GM12878 (cell line): ENCODE measurements around the gene GMCL2. TPM values are rescaled to one million over a fixed set of nuclear protein-coding genes. Genes with fewer than 3 reads are reported as not detected.

ENCODE experiments used
- ATAC-seq: fragments of 200-7000 bp; cut with Tn5 transposase; 3 replicates; pipeline ENCODE4 v1.9.1; 2020; ENCODE audit warnings: mild to moderate bottlenecking, moderate library complexity
- BruUV-seq: library from RNA; stranded (reverse); fragments of 400-500 nt; replicated peaks from 2 replicates; lab custom pipeline; 2021; lab: Mats Ljungman, UMichigan
- CTCF ChIA-PET: fragments of 300-600 bp; sonication (Branson Sonifier 250); formaldehyde crosslinking; extraction: SDS; loops from one replicate; lab custom pipeline; 2021; ENCODE audit warnings: inconsistent platforms; lab: Yijun Ruan, JAX
- POLR2A ChIA-PET: fragments of 350-600 bp; formaldehyde crosslinking; extraction: SDS; loops from one replicate; lab custom pipeline; 2021; ENCODE audit warnings: inconsistent platforms; lab: Charles Lee
- RAD21 ChIA-PET: fragments of 300-600 bp; sonication (Branson Sonifier 250); formaldehyde crosslinking; loops from one replicate; lab custom pipeline; 2023; ENCODE audit warnings: antibody characterized with exemption; ENCODE audit not compliant: unreplicated experiment; lab: Charles Lee
- SMC1A ChIA-PET: fragments of 300-600 bp; sonication (Branson Sonifier 250); formaldehyde crosslinking; loops from one replicate; lab custom pipeline; 2023; ENCODE audit not compliant: unreplicated experiment, uncharacterized antibody; lab: Charles Lee
- DNase-seq: peaks from one replicate; pipeline ENCODE4 v3.0.0-alpha.2; 2011; ENCODE audit warnings: low read depth, low spot score
- FAIRE-seq: peaks from 3 replicates; lab custom pipeline; 2011; peaks lifted over from hg19 to GRCh38; lab: Jason Lieb, UNC
- H2AFZ ChIP-seq: 2 replicates; pipeline ENCODE4 v1.6.0; 2011; ENCODE audit warnings: low read depth, low read length, control low read depth; ENCODE audit not compliant: control insufficient read depth
- H3K27ac ChIP-seq: 2 replicates; pipeline ENCODE4 v1.5.1; 2011; ENCODE audit warnings: control low read depth; ENCODE audit not compliant: control insufficient read depth, insufficient read depth
- H3K27me3 ChIP-seq, 2 experiments: replicated peaks in 1 of 2; 2 replicates each; pipeline versions ENCODE4 v1.6.0 to v1.6.1; 2011; ENCODE audit warnings: low read length in 1 of 2; ENCODE audit not compliant: control insufficient read depth in 2 of 2, insufficient read depth in 2 of 2
- H3K36me3 ChIP-seq, 2 experiments: 2 replicates each; pipeline ENCODE4 v1.5.1; 2011; ENCODE audit warnings: low read length in 1 of 2; ENCODE audit not compliant: control insufficient read depth in 2 of 2, insufficient read depth in 2 of 2
- H3K4me1 ChIP-seq: 2 replicates; pipeline ENCODE4 v1.6.1; 2011; ENCODE audit warnings: mild to moderate bottlenecking, low read length, moderate library complexity, mixed read lengths; ENCODE audit not compliant: control insufficient read depth, insufficient read depth
- H3K4me2 ChIP-seq: 2 replicates; pipeline ENCODE4 v1.6.0; 2011; ENCODE audit warnings: control low read depth; ENCODE audit not compliant: control insufficient read depth, insufficient read depth
- H3K4me3 ChIP-seq: fragments of 200-600 bp; sonication (generic); 2 replicates; pipeline ENCODE4 v1.5.1; 2016
- H3K79me2 ChIP-seq: 2 replicates; pipeline ENCODE4 v1.6.0; 2011; ENCODE audit warnings: low read length; ENCODE audit not compliant: control insufficient read depth, insufficient read depth
- H3K9ac ChIP-seq: 2 replicates; pipeline ENCODE4 v1.8.0; 2011; ENCODE audit warnings: low read length, control low read depth, mixed read lengths; ENCODE audit not compliant: control insufficient read depth, insufficient read depth
- H3K9me3 ChIP-seq: replicated peaks from 3 replicates; pipeline ENCODE4 v1.5.1; 2011; ENCODE audit warnings: mild to moderate bottlenecking, low read length; ENCODE audit not compliant: control insufficient read depth, insufficient read depth
- H4K20me1 ChIP-seq: 2 replicates; pipeline ENCODE4 v1.6.0; 2011; ENCODE audit not compliant: control insufficient read depth, insufficient read depth
- BCL11A ChIP-seq: IDR thresholded peaks from 2 replicates; pipeline ENCODE4 v1.6.1; 2011; ENCODE audit warnings: low read depth, low read length
- NFXL1 ChIP-seq: fragments of 450-650 bp; IDR thresholded peaks from 2 replicates; pipeline ENCODE4 v1.6.1; 2017; ENCODE audit warnings: antibody characterized with exemption, mild to moderate bottlenecking, borderline replicate concordance
- RAD21 ChIP-seq: IDR thresholded peaks from 2 replicates; pipeline ENCODE4 v1.6.1; 2011; ENCODE audit warnings: mild to moderate bottlenecking, low read depth, low read length, moderate library complexity; ENCODE audit not compliant: insufficient read depth
- RUNX3 ChIP-seq: IDR thresholded peaks from 2 replicates; pipeline ENCODE4 v1.6.1; 2012; ENCODE audit warnings: low read length, inconsistent platforms
- SMC3 ChIP-seq: IDR thresholded peaks from 2 replicates; pipeline ENCODE4 v1.6.1; 2011; ENCODE audit warnings: low read length, improper control_type of control experiment, borderline replicate concordance
- SPI1 ChIP-seq: IDR thresholded peaks from 2 replicates; pipeline ENCODE4 v1.6.1; 2011; ENCODE audit warnings: low read depth, mild to moderate bottlenecking, low read length, moderate library complexity, borderline replicate concordance; ENCODE audit not compliant: insufficient read depth
- YBX1 ChIP-seq: fragments of 450-650 bp; IDR thresholded peaks from 2 replicates; pipeline ENCODE4 v1.6.1; 2016; ENCODE audit warnings: antibody characterized with exemption
- YY1 ChIP-seq: IDR thresholded peaks from 2 replicates; pipeline ENCODE4 v1.6.1; 2011; ENCODE audit warnings: low read depth, mild to moderate bottlenecking, low read length
- ZBTB4 ChIP-seq: fragments of 450-650 bp; formaldehyde crosslinking; IDR thresholded peaks from 2 replicates; pipeline ENCODE4 v1.4.0; 2022; ENCODE audit warnings: mild to moderate bottlenecking, moderate library complexity
- WGBS: methylation state at CpG from one replicate; pipeline ENCODE4 v1.1.6; 2016; ENCODE audit warnings: low lambda C conversion rate; ENCODE audit not compliant: insufficient replicate concordance, insufficient coverage; ENCODE audit errors: missing lambda C conversion rate; 5-methylcytosine and 5-hydroxymethylcytosine counted together
- in situ Hi-C: fragments of 300-500 bp; cut with MboI; formaldehyde crosslinking; loops from 9 replicates; pipeline ENCODE4 v1.14.3; 2018; ENCODE audit warnings: mixed read lengths
- intact Hi-C: fragments of 100-400 bp; cut with micrococcal nuclease; formaldehyde crosslinking; loops from one replicate; pipeline ENCODE4 v1.14.2; 2022; ENCODE audit not compliant: unreplicated experiment
- polyA plus RNA-seq, 11 experiments: library from polyadenylated mRNA; depleted of rRNA in 4 of 11; unstranded in 6 of 11; stranded (reverse) in 5 of 11; fragments of >200 nt; fragmentation: Nextera tagmentation in 4 of 11; fragmentation: Illumina TruSeq in 1 of 11; extraction: Ambion mirVana in 4 of 11; extraction: Trizol in 1 of 11; gene quantifications; 1 replicate in 1 of 11; 2 replicates in 10 of 11; pipeline versions ENCODE4 v1.2.1 to v1.2.3, GENCODE V29; 2011 to 2016; ENCODE audit warnings: inconsistent platforms in 2 of 11, missing spikeins in 2 of 11, low read depth in 1 of 11
- total RNA-seq, 4 experiments: library from RNA; depleted of rRNA in 3 of 4; stranded (reverse); fragments of >200 nt in 3 of 4; fragmentation: Illumina TruSeq in 1 of 4; extraction: Trizol in 1 of 4; gene quantifications; 2 replicates each; pipeline versions ENCODE4 v1.2.1 to v1.2.3, GENCODE V29; 2013 to 2021
- TF ChIP-seq, protein P1 (sequence below), 3 experiments: IDR thresholded peaks in 2 of 3; conservative IDR thresholded peaks in 1 of 3; 2 replicates each; pipeline ENCODE4 v1.5.1; 2011; ENCODE audit warnings: low read depth in 3 of 3, low read length in 3 of 3, mild to moderate bottlenecking in 3 of 3, control low read depth in 2 of 3, moderate library complexity in 2 of 3, inconsistent platforms in 1 of 3, mixed read lengths in 1 of 3; ENCODE audit not compliant: control insufficient read depth in 2 of 3, insufficient read depth in 1 of 3; ENCODE audit errors: extremely low read depth in 1 of 3
- TF ChIP-seq, protein P2 (sequence below): fragments of 450-650 bp; IDR thresholded peaks from 2 replicates; pipeline ENCODE4 v1.6.1; 2016; ENCODE audit warnings: mild to moderate bottlenecking
- TF ChIP-seq, protein P3 (sequence below): IDR thresholded peaks from 2 replicates; pipeline ENCODE4 v1.6.1; 2011; ENCODE audit warnings: borderline replicate concordance, low read depth, mild to moderate bottlenecking, moderate library complexity, mixed read lengths, low read length; ENCODE audit not compliant: insufficient read depth; ENCODE audit errors: extremely low read length

Gene GMCL2
- total and polyA plus RNA-seq, 10 of the 15 experiments (the other 5 are each of a cell fraction or from before 2014, with no cell fraction given): 0.07 TPM; not detected in 9

DNA sequence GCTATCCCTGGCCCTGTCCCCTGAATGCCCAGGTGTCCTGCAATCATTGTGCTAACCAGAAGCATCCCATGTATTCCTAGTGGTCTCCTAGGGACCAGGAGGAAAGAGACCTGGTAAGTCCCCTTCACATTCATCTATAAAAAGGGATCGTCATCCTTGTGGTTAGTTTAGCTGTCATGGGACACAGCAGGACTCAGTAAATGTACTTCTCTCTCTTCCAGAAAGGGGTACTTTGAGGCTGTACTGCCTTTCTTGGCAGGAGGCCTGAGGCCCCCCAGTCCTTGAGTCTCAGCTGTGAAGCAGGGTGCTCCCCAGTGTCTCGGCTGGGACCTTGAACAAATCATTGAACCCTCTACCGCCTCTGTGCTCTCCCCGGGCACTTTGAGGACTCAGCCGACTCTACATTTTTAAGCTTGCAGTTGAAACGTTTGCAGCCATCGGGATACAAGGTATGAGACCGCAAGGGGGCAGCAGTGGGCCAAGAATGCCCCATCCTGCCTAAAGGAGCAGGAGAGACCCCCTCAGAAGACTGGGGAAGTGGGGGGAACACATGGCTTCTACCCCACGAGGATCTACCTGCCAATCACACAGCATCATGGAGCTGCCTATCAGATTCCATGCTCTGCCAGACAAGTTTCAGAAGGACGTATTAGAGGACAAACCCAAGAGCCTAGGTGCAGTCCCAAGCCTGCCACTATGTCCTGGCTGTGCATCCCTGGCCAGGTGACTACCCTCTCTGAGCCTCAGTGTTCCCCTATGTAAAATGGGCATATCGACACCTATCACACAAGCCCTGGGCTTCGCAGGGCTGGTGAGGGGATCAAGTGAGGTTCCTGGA, 47.8 kb upstream of the GMCL2 start:
- FAIRE-seq: no peak
- Histone ChIP-seq H3K9me3 (no peaks in the 10 kb centered on the region), H3K36me3 (no peaks in the 10 kb centered on the region; a peak in 3 of 4 replicates), H3K27me3 (no peaks in the 10 kb centered on the region), H3K9ac (no peak overlapping the region; the same call in 1 of the 2 replicates), H3K4me3 (no peak overlapping the region), H2AFZ (peak overlapping the region; percentile 84), H4K20me1 (no peaks in the 10 kb centered on the region), H3K4me2 (no peak overlapping the region), H3K27ac (no peak overlapping the region), H3K4me1 (peaks cover 48% of the 10 kb centered on the region), H3K79me2 (peaks cover 23% of the 10 kb centered on the region)
- no TSS peak for BruUV-seq
- peak; percentile 76 for TF ChIP-seq RAD21
- TF ChIP-seq NFXL1: no peak
- TF ChIP-seq YY1: peak; percentile 49; the same call in 1 of the 2 replicates
- TF ChIP-seq SMC3: peak; percentile 50; the same call in 1 of the 2 replicates
- TF ChIP-seq, protein P1, sequence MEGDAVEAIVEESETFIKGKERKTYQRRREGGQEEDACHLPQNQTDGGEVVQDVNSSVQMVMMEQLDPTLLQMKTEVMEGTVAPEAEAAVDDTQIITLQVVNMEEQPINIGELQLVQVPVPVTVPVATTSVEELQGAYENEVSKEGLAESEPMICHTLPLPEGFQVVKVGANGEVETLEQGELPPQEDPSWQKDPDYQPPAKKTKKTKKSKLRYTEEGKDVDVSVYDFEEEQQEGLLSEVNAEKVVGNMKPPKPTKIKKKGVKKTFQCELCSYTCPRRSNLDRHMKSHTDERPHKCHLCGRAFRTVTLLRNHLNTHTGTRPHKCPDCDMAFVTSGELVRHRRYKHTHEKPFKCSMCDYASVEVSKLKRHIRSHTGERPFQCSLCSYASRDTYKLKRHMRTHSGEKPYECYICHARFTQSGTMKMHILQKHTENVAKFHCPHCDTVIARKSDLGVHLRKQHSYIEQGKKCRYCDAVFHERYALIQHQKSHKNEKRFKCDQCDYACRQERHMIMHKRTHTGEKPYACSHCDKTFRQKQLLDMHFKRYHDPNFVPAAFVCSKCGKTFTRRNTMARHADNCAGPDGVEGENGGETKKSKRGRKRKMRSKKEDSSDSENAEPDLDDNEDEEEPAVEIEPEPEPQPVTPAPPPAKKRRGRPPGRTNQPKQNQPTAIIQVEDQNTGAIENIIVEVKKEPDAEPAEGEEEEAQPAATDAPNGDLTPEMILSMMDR (IDR thresholded peaks at IDR 0.05 in 2 of 3, conservative IDR thresholded peaks at IDR 0.05 in 1 of 3; ENCODE audit: control insufficient read depth in 2 of 3, extremely low read depth in 1 of 3, insufficient read depth in 1 of 3, low read depth in 3 of 3, low read length in 3 of 3): peak; percentile 78 to 85 (median 81)
- no peak for TF ChIP-seq ZBTB4
- TF ChIP-seq, protein P2, sequence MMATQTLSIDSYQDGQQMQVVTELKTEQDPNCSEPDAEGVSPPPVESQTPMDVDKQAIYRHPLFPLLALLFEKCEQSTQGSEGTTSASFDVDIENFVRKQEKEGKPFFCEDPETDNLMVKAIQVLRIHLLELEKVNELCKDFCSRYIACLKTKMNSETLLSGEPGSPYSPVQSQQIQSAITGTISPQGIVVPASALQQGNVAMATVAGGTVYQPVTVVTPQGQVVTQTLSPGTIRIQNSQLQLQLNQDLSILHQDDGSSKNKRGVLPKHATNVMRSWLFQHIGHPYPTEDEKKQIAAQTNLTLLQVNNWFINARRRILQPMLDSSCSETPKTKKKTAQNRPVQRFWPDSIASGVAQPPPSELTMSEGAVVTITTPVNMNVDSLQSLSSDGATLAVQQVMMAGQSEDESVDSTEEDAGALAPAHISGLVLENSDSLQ: peak; percentile 68
- TF ChIP-seq YBX1: no peak
- TF ChIP-seq BCL11A: no peak
- TF ChIP-seq, protein P3, sequence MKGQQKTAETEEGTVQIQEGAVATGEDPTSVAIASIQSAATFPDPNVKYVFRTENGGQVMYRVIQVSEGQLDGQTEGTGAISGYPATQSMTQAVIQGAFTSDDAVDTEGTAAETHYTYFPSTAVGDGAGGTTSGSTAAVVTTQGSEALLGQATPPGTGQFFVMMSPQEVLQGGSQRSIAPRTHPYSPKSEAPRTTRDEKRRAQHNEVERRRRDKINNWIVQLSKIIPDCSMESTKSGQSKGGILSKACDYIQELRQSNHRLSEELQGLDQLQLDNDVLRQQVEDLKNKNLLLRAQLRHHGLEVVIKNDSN: no peak
- TF ChIP-seq SPI1: peak; percentile 12; the same call in 1 of the 2 replicates
- TF ChIP-seq RUNX3: peak; percentile 46
- in situ Hi-C loops (no loop called here), intact Hi-C loops (loop anchor here (2.0 to 5.0 kb wide), 2 partner anchors 316 to 1257 kb away; no protein-coding TSS in a partner anchor)
- RAD21 ChIA-PET: interaction anchor here (0.8 to 1.0 kb wide), 2 partner anchors 16 to 226 kb away, joined by 3 read pairs; no protein-coding TSS in a partner anchor
- CTCF ChIA-PET: interaction anchor here (0.6 to 1.4 kb wide), 17 partner anchors 10 to 1261 kb away, joined by 3 to 6 read pairs (median 3); partner anchors contain the start of gene HNRNPAB
- SMC1A ChIA-PET: interaction anchor here (1.0 to 1.8 kb wide), 2 partner anchors 23 to 317 kb away, joined by 3 to 4 read pairs; no protein-coding TSS in a partner anchor
- POLR2A ChIA-PET: interaction anchor here (0.7 kb wide), 1 partner anchor 1747 kb away, joined by 3 read pairs; no protein-coding TSS in a partner anchor
- DNase-seq: no peak
- ATAC-seq: peak; percentile 40
- 22% methylated on average over 12 of the region's 12 CpGs for WGBS
